OCI-M1 (cell line): Measurements from ENCODE around the gene RNF141.
A peak's percentile ranks its signal among the peaks of the same experiment; 100 is the strongest.

Experiments
- DNase-seq: peaks from one replicate; lab custom pipeline; 2025; lab: John Stamatoyannopoulos, UW

Gene RNF141

GRCh38 chr11:10522921-10523320 is 18.1 kb downstream of the RNF141 start:
- DNase-seq: no peak

GRCh38 chr11:10522276-10522675 is 18.7 kb downstream of the RNF141 start:
- no peak for DNase-seq

DNA sequence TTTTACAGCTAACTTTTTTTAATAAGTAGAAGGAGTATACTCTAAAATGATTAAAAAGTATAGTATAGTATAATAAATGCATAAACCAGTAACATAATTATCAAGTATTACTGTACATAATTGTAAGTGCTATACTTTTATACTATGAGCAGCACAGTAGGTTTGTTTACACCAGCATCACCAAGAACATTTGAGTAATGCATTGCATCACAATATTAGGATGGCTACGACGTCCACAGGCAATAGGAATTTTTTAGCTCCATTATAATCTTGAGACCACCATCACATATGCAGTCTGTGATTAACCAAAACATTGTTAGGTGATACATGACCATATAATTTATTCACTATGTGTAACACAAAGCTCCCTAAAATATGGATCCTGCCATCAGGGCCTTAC is 20.4 kb downstream of the RNF141 start:
- DNase-seq: no peak

DNA sequence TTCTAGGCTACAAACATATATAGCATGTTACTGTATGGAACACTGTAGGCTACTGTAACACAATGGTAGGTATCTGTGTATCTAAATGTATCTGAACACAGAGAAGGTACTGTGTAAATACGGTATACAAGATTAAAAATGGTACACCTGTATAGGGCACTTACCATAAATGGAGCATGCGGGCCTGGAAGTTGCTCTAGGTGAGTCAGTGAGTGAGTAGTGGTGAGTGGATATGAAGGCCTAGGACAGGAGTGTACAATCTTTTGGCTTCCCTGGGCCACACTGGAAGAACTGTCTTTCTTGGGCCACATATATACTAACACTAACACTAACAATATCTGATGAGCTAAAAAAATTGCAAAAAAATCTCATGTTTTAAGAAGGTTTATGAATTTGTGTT is 21.4 kb downstream of the RNF141 start:
- no peak for DNase-seq

DNA sequence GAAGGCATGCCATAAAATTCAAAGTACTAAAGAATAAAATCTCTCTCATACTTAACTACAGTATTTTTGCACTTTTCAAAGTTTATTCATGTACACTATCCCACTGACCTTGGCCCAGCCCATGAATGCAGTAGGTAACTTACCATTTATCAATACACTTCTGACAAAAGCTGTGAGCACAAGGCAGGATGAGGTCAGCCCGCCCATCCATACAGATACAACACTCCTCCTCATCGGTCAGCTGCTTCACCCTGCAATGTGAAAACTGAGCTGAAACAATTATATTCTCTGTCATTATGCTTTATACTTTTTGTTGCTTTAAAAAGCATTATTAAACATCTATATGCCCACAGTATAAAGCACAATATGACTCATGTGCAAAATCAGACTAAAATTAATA is 22.1 kb downstream of the RNF141 start:
- DNase-seq: no peak

DNA sequence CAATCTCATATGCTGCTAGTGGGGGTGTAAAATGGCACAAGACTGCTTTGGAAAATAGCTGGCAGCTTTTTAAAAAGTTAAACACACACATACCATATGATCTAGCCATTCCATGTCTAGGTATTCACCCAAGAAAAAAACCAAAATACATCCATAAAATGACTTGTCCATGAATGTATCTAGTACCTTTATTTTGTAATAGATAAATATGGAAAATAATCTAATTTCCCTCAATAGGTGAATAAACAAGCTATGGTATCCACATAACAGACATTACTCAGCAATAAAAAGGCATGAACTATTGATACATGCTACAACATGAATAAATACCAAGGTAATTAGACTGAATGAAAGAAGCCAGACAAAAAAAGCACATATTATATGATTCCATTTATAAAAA is 22.9 kb downstream of the RNF141 start:
- no peak for DNase-seq

GRCh38 chr11:10515418-10515817 is 25.6 kb downstream of the RNF141 start:
- no peak for DNase-seq

DNA sequence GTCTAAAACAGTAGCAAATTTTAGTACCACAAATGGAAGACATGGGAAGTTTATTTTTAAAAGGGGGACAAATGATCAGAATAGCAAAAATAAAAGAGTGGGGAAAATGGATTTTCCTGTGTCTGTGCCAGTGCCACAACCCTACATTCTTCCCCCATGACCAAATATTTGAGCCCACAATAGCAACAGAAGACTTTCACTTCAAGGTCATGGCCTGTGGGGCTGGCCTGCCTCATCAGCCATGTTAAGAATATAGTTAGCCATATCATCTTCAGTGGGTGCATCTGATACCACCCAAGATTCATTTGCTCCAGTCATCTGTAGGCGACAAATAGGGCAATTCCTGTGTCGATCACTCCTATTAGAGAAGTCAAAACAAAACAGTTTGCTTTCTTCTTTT is 26.3 kb downstream of the RNF141 start:
- no peak for DNase-seq

GRCh38 chr11:10514202-10514601 is 26.8 kb downstream of the RNF141 start:
- DNase-seq: peak; percentile 27

- DNase-seq: no peak
These were observed 29.8 kb downstream of the RNF141 start for GRCh38 chr11:10511181-10511621.

DNA sequence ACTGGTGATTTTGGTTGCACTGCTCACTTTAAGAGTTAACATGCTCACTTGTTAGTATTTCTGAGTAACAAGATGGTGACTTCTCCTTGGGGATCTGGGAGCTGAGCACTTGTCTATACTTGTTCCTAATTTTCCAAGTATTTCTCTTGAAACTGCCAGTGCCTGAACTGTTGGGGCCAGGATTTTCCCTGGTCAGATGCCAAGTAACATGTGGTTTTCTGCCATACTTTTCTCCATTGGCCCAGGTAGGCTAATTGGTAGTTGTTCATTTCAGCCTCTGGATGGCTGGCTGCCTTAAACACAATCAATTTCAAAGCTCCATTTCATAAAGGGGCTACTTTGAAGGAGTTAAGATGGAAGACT is 35.0 kb downstream of the RNF141 start:
- no peak for DNase-seq

DNA sequence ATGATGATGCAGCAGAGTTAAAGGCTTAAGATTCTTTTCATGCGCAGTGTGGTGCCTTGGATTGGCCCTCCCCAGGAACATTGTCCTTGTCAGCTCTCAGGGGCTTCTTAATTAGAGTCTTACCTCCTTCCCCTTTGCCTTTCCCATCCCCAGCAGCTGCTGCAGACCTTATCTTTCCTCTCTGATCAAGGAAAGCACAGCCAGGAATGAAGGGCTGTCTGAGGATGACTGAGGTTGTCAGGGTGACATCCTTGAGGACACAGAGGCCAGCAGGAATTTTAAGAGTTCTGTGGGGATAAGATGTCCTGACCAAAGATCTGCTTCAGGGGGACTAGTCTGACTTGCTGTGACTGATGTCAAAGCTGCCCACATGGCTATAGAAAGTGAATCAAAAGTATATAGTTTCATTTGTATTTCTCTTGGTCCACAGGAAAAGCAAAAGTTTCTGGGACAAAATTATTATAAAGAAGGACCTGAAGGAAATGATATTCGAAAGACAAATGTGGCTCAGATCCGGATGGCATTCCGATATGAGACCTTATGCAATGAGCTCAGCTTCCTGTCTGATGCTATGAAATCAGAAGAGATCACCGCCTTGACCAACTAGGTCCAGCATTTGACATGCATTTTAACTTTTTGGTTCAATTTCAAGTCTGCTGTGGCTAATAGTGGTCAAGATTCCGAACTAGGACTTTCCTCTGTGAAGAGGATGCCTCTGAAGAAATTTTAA is 35.5 kb downstream of the RNF141 start:
- no peak for DNase-seq

DNA sequence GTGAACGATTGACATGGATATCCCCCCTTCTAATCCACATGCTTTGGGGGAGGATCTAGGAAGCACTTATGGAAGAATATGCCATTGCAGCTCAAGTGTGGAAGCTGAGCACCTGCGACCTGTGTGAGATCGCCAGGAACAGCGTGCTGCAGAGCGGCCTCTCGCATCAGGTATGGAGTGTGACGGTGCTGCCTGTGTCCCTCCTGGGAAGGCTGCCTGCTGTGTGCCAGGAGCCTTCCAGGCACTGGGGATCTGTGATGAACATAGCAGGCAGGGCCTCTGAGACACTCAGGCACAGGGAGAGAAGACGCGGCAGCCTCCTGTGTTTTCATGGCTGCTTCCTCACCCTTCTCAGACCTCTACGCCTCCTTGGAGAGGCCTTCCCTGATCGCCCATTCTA is 36.5 kb downstream of the RNF141 start:
- no peak for DNase-seq

DNA sequence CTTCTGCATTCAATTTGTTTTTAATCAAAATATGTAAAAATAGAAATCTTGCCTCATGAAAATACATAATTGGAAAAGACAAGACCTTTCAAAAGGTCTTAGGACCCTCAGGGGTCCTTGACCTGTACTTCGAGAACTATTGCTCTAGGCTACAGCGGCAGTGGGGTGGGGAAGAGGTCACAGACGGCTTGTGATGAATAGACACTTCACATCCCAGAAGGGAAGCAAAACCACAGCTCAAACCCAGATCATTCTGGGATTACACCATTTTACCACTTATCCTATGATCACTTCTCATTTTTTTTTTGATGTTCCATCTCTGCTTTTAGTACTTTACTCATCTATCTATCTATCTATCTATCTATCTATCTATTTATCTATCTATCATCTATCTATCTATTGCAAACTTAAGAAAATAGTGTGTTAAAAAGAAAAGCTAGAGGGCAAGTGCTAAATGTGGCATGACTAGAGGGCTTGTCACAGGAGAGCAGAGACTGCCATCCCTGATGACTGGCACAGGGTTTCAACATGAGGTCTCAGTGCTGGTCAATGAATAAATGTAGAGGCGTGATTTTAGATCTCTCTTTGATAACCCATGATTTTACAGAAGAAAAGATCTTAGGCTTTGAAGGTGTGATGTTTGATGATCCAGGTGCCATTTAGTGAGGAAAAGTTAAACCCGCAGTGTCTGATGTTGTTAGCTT is 37.1 kb downstream of the RNF141 start:
- no peak for DNase-seq

- peak; percentile 9 for DNase-seq
These were observed 37.8 kb downstream of the RNF141 start for GRCh38 chr11:10503221-10503620.

GRCh38 chr11:10502770-10503169 is 38.2 kb downstream of the RNF141 start:
- no peak for DNase-seq

GRCh38 chr11:10502065-10502680 is 38.8 kb downstream of the RNF141 start:
- DNase-seq: no peak

GRCh38 chr11:10500757-10501684 is 40.0 kb downstream of the RNF141 start:
- no peak for DNase-seq

DNA sequence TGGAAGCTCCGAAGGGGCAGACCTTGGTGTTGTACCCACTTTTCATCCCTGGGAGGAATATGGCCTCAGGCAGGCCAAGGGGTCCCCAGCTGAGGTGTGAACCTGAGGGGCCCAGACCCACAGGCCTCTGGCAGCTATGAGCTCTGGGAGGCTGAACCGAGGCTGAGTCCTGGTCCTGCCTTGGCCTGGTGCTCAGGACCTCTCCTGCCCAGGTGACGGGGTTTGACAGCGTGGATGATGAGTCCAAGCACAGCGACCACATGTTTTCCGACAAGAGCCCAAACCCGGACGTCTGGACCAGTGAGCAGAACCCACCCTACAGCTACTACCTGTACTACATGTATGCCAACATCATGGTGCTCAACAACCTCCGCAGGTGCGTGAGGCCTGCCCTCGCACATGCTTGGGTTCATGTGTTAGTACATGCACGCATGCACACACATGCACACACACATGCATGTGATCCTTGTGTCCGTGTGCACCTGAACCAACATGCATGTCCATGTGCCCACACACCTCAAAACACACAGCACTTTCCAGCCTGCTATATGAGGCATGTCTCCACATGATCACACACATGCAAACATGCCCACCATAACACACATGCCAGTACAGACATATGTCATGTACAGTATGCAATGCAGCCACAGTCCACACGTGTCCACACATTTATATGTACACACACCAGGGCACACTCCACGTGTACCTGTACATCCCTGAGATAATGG is 40.9 kb downstream of the RNF141 start:
- no peak for DNase-seq

DNA sequence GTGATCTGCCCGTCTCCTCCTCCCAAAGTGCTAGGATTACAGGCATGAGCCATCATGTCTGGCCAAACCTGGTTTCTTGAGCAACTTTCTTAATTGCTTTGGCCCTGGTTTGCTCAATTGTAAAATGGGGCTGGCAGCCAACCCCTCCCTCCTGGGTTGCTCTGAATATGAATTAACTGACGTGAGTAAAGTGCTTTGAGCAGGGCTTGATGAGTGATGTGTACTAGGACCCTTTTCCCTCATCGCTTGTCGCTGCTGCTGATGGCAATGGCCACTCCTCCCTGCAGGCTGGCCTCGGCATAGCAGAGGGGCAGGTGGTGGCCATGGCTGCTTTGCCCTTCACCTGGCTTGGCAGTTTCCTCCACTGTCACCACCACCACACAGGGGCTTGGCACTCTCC is 41.5 kb downstream of the RNF141 start:
- no peak for DNase-seq

DNA sequence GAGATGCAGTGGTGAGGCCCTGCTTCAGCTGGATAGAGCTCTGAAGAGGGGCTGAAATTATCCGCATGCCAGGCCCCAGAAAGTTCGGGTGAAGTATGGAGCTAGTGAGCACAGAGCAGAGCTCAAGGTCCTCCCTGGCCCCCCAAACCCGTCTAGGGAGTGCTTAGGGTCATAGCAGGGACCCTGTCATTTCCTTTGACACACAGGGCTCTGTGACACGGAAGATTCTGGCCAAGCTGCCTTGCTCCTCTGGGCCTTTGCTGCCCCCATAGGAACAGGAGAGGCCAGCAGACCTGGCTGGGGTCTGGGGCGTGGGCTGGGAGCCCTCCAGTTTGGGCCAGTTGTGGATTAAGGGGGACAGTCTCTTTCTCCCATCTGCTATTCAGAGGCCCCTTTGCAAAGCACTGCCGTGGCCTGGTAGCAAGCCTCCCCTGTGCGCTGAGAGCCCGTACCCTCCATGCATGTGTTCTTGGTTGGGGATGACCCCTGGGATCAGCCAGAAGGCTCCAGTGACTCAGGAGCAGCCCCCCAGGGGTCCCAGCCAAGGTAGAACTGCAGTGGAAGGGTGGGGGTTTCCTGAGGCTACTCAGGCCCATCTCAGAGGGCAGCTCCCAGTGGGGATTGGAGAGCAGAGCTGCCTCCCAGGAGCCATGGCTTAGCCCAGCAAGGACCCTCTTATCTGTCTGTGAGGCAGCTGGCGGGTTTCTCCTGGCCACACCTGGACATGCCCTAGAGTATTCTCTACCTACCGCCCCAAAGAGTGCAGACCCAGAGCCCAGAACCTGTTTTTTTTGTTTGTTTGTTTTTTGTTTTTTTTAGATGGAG is 42.3 kb downstream of the RNF141 start:
- no peak for DNase-seq
